CD4-positive, alpha-beta T cell treated with Interleukin-15 for 1 hour (primary cell): ENCODE data around the gene KCNK4.

Experiments
- DNase-seq: peaks from one replicate; pipeline ENCODE4 v3.0.0-alpha.2; 2020

KCNK4 gene

GRCh38 chr11:64253481-64253880 lies 37.6 kb upstream of the KCNK4 start:
- DNase-seq, result no peak

GRCh38 chr11:64254326-64254725 lies 36.8 kb upstream of the KCNK4 start:
- DNase-seq, result no peak

- DNase-seq, result no peak
These were observed 35.7 kb upstream of the KCNK4 start for GRCh38 chr11:64255135-64256128.

DNA sequence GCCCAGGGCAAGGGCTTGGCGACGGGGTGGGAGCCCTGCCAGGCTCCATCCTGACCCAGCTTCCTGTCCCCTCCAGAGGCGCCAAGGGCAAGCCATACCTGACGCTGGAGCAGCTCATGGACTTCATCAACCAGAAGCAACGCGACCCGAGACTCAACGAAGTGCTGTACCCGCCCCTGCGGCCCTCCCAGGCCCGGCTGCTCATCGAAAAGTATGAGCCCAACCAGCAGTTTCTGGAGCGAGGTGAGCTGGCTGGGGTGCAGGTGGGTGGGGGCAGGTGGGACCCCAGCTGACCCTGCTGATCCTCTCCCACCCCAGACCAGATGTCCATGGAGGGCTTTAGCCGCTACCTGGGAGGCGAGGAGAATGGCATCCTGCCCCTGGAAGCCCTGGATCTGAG lies 34.8 kb upstream of the KCNK4 start:
- no peak for DNase-seq

DNA sequence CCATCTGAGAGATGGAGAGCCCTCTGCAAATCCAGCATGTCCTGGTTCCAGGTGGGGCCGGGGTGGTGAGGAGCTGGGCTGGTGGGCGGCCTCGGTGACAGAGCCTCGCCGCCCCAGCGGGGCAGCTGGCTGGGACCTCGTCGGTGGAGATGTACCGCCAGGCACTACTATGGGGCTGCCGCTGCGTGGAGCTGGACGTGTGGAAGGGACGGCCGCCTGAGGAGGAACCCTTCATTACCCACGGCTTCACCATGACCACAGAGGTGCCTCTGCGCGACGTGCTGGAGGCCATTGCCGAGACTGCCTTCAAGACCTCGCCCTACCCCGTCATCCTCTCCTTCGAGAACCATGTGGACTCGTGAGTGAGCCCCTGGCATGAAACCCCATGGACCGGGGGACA lies 32.7 kb upstream of the KCNK4 start:
- DNase-seq, result no peak

- DNase-seq, result no peak
These were observed 32.1 kb upstream of the KCNK4 start for GRCh38 chr11:64258946-64259532.

GRCh38 chr11:64259533-64260067 lies 31.5 kb upstream of the KCNK4 start:
- no peak for DNase-seq

DNA sequence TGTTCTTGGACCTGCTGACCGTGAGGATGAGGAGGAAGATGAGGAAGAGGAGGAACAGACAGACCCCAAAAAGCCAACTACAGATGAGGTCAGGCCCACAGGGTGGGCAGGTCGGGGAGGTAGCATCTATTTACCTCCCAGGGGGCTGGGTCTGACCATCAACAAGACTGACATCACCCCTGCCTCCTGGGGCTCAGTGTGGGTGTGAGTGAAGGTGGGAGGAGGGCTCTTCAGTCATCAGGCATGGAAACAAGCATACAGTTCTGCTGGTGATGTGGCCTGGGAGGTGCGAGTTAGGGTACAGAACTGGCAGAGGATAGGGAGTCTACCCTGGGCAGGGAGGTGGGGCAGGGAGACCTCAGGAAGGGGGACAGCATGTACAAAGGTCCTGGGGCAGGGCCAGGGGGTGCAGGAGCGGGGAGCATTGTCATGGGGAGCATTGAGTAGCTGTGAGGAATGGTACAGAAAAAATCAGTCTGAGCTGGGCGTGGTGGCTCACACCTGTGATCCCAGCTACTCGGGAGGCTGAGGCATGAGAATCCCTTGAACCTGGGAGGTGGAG lies 30.9 kb upstream of the KCNK4 start:
- no peak for DNase-seq

DNA sequence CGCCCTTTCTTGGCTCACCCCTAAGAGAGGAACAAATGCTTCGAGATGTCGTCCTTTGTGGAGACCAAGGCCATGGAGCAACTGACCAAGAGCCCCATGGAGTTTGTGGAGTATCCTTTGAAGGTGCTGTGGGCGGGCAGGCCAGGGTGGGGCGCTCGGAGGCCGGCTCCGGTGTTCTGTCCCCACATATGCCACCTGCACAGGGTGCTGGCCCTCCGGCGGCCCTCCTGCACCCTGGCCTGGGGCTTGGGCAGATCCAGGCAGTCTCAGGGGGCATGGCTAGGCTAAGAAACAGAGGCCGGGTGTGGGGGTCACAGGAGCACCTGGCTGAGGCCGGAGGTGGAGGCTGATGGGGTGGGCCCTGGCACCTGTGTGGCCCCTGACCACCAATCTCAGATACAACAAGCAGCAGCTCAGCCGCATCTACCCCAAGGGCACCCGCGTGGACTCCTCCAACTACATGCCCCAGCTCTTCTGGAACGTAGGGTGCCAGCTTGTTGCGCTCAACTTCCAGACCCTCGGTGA lies 29.5 kb upstream of the KCNK4 start:
- DNase-seq, result no peak

DNA sequence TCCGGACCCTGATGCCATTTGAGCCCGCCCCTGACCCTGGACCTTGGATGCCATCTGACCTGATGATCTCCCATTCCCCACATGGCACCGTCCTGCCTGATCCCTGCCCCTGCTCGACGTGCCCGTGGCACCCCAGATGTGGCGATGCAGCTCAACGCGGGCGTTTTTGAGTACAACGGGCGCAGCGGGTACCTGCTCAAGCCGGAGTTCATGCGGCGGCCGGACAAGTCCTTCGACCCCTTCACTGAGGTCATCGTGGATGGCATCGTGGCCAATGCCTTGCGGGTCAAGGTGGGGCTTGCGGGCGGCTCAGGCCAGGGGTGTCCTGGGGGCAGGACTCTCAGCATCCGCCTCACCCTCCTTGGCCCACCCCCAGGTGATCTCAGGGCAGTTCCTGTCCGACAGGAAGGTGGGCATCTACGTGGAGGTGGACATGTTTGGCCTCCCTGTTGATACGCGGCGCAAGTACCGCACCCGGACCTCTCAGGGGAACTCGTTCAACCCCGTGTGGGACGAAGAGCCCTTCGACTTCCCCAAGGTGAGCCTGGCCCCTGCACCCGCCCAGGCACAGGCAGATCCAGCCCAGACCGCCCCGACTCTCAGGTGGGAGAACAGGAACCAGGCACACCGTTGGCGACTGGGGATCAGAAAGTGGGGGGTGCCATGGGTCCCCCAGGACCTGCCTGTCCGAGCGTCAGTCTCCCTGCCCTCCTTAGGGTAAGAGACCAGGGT lies 28.7 kb upstream of the KCNK4 start:
- no peak for DNase-seq

GRCh38 chr11:64263021-64263946 lies 27.8 kb upstream of the KCNK4 start:
- DNase-seq, result no peak

- no peak for DNase-seq
These were observed 27.2 kb upstream of the KCNK4 start for GRCh38 chr11:64263947-64264317.

GRCh38 chr11:64264371-64264852 lies 26.7 kb upstream of the KCNK4 start:
- no peak for DNase-seq

DNA sequence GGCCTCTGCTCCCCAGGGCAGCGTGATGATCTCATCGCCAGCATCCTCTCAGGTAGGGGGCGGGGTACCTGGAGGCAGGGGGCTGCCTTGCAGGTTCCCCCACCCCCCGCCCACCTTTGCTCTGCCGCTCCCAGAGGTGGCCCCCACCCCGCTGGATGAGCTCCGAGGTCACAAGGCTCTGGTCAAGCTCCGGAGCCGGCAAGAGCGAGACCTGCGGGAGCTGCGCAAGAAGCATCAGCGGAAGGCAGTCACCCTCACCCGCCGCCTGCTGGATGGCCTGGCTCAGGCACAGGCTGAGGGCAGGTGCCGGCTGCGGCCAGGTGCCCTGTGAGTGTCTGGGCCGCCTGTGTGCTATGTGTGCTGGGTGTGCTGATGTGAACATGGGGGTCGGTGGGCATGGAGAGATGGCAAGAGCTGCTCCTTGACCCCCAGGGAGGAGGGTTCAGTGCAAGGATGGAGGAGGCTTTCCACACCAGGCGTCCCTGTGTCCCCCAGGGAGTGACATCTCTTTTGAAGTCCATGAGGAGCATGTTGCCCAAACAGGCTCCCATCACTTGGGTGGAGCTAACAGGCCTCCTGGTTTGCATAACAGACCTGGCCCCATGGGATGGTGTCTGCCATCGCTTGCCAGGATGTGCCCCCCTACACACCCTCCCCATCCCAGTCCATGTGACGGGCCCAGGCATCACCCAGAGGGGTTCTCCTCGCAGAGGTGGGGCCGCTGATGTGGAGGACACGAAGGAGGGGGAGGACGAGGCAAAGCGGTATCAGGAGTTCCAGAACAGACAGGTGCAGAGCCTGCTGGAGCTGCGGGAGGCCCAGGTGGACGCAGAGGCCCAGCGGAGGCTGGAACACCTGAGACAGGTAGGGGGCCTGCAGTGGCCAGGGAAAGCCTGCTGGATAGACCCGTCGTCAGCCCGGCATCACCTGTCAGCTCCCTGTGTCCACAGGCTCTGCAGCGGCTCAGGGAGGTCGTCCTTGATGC lies 25.6 kb upstream of the KCNK4 start:
- DNase-seq, result no peak

GRCh38 chr11:64266339-64266738 lies 24.8 kb upstream of the KCNK4 start:
- no peak for DNase-seq

DNA sequence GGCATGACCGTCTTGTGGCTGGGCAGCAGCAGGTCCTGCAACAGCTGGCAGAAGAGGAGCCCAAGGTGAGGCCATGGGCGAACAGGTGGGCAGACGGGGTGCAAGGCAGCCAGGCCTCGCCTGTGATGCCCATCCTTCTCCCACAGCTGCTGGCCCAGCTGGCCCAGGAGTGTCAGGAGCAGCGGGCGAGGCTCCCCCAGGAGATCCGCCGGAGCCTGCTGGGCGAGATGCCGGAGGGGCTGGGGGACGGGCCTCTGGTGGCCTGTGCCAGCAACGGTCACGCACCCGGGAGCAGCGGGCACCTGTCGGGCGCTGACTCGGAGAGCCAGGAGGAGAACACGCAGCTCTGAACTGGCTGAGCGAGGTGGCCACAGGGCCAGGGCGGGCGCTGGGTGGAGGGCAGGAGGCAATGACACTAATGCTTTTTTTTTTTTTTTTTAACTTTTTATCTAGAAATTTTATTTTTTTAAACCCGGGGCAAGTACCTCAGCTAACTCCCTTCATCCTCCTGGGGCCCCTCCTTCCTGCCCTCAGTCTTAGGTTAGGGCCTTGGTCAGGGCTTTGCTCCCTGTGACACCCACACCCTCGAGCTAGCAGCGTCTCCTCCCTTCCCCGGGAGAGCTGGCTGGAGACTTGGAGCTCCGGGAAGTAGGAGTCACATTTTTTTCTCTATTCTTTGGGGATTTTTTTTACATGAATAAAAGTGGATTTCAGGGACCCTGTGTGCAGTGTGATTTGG lies 23.7 kb upstream of the KCNK4 start:
- no peak for DNase-seq

- DNase-seq, result no peak
These were observed 22.8 kb upstream of the KCNK4 start for GRCh38 chr11:64268025-64268892.

DNA sequence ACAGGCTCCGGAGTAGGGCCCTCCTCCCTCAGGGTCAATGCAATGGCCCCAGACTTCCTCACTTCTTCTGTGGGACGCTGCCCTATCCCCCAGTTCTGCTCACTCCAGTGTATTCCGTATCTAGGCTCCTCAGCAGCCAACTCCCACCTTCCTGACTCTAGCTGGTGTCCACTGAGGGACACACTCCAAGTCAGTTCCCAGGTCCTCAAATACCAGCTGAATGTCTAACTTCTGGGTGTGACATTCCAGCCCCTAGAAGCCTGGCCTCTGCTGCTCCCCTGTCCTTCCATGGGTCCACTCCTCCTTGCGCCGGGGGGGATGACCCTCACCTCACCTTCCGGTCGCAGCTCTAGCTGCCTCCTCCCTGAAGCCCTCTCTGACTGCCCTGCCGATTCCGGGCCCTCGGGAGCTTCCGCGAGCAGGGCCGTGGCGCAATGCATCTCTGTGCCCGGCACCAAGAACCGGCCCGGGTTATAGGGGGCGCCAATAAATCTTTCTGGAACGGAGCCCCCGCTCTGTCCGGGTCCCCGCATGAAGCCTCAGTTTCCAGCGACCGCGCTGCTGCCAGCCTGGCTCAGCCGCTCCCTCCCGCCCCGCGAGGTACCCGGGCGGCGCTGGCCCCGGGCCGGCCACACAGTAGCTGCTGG lies 22.1 kb upstream of the KCNK4 start:
- peak; percentile 58 for DNase-seq
